SK-N-SH treated with all-trans-retinoic acid at 6 μM for 48 hours (cell line): ENCODE results near the gene SLF1.

ENCODE experiments used
- CSDC2 ChIP-seq: fragments of 250-450 bp; sonication (Bioruptor Pico); IDR thresholded peaks from 2 replicates; pipeline ENCODE4 v1.5.0; 2020; ENCODE audit warnings: mild to moderate bottlenecking, moderate library complexity
- ESRRG ChIP-seq: fragments of 250-450 bp; sonication (Bioruptor Pico); IDR thresholded peaks from 2 replicates; pipeline ENCODE4 v1.6.1; 2021; ENCODE audit warnings: mild to moderate bottlenecking
- OSR1 ChIP-seq: fragments of 250-450 bp; sonication (Bioruptor Pico); IDR thresholded peaks from 2 replicates; pipeline ENCODE4 v1.8.0; 2022; ENCODE audit warnings: moderate library complexity, mild to moderate bottlenecking, inconsistent platforms
- ZFP3 ChIP-seq: fragments of 250-450 bp; sonication (Bioruptor Pico); IDR thresholded peaks from 2 replicates; pipeline ENCODE4 v1.5.0; 2020; ENCODE audit warnings: mild to moderate bottlenecking, moderate library complexity
- ZNF565 ChIP-seq: fragments of 450-650 bp; formaldehyde crosslinking; conservative IDR thresholded peaks from 2 replicates; pipeline ENCODE4 v1.5.0; 2020; ENCODE audit warnings: low read depth, mild to moderate bottlenecking, moderate library complexity

DNA sequence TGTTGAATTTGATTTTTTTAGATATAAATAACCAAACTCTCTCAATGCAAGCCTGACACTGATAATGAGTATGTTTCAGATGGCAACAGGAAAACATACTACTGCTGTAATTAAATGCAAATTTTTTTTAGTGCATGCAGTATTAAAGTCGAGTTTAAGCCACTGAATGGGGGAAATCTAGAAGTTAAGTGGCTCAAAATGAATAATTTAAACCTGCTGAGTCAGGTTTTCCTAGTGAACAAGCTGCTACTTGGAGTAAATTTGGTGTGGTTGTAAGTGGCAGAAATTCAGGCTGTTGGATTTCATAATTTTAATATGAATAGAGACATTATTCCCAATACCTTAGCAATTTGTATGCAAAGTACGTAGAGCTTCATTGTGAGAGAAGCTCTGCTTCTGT lies 121.8 kb downstream of the SLF1 start:
- no peak for TF ChIP-seq ZNF565 (CRISPR knock-in tag)
- TF ChIP-seq OSR1 (CRISPR knock-in tag), result no peak
- TF ChIP-seq ZFP3 (CRISPR knock-in tag), result no peak
- no peak for TF ChIP-seq CSDC2
- no peak for TF ChIP-seq ESRRG
